Esophagus muscularis mucosa (tissue), 4 donors: ENCODE measurements around the gene NPFF. TPM values are rescaled to one million over a fixed set of nuclear protein-coding genes. Genes with fewer than 3 reads are reported as not detected.

Experiments
- DNase-seq: peaks from one replicate; pipeline ENCODE4 v3.0.0-alpha.2; 2017; ENCODE audit errors: extremely low spot score
- H3K27ac ChIP-seq, 4 donors: fragments of 200-600 bp; sonication (generic); replicated peaks in 1 of 4; 1 replicate in 3 of 4; 2 replicates in 1 of 4; pipeline ENCODE4 v1.5.1; 2016 to 2019; ENCODE audit warnings: mild to moderate bottlenecking in 1 of 4
- H3K27me3 ChIP-seq, 4 donors: fragments of 200-600 bp; sonication (generic); one replicate each; pipeline versions ENCODE4 v1.5.1 to v1.6.0; 2016 to 2019
- H3K36me3 ChIP-seq, 4 donors: fragments of 200-600 bp; sonication (generic); one replicate each; pipeline ENCODE4 v1.5.1; 2016 to 2019
- H3K4me1 ChIP-seq, 4 donors: fragments of 200-600 bp; sonication (generic); one replicate each; pipeline ENCODE4 v1.5.1; 2016 to 2019
- H3K4me3 ChIP-seq, 4 donors: fragments of 200-600 bp; sonication (generic); 1 replicate in 2 of 4; 2 replicates in 2 of 4; pipeline ENCODE4 v1.5.1; 2016 to 2019; ENCODE audit warnings: mild to moderate bottlenecking in 4 of 4, moderate library complexity in 1 of 4
- H3K9me3 ChIP-seq, 4 donors: fragments of 200-600 bp; sonication (generic); 1 replicate in 3 of 4; 2 replicates in 1 of 4; pipeline ENCODE4 v1.5.1; 2016 to 2019
- CTCF ChIP-seq, 3 experiments: fragments of 200-600 bp in 2 of 3; fragments of 450-650 bp in 1 of 3; sonication (generic) in 2 of 3; IDR thresholded peaks; one replicate each; pipeline ENCODE4 v1.5.1; 2017 to 2019; ENCODE audit warnings: antibody characterized with exemption in 3 of 3, mild to moderate bottlenecking in 2 of 3, moderate library complexity in 1 of 3
- EP300 ChIP-seq: sonication (generic); formaldehyde crosslinking; IDR thresholded peaks from one replicate; pipeline ENCODE4 v1.6.1; 2017; ENCODE audit warnings: antibody characterized with exemption
- POLR2A ChIP-seq: fragments of 450-650 bp; IDR thresholded peaks from one replicate; pipeline ENCODE4 v1.6.1; 2017; ENCODE audit warnings: antibody characterized with exemption, moderate library complexity, mild to moderate bottlenecking, low read depth
- POLR2AphosphoS5 ChIP-seq, 2 donors: sonication (generic); formaldehyde crosslinking; IDR thresholded peaks; one replicate each; pipeline ENCODE4 v1.6.1; 2017; ENCODE audit warnings: antibody characterized with exemption in 2 of 2
- WGBS: methylation state at CpG from one replicate; pipeline ENCODE4 v1.1.5; 2018; 5-methylcytosine and 5-hydroxymethylcytosine counted together
- intact Hi-C: fragments of 100-400 bp; cut with DNase I; formaldehyde crosslinking; loops from one replicate; pipeline ENCODE4 v1.15.1; 2023
- total RNA-seq, 4 donors: library from RNA; depleted of rRNA; stranded (reverse); fragments of >200 nt; gene quantifications; one replicate each; pipeline versions ENCODE4 v1.1.0 to v1.2.1, GENCODE V29; 2016

NPFF gene
- total RNA-seq, 4 donors from 2014 or later: not detected

GRCh38 chr12:53500776-53501614 is 6.3 kb downstream of the NPFF start, which contains the start of gene TARBP2:
Gene TARBP2 (plus strand): TSS chr12:53501283. CDS start chr12:53501409, 126 bp downstream.
- H3K36me3 ChIP-seq: peaks cover 0 to 28% (median 18%) of the 10 kb centered on the region in 4 donors
- WGBS: 0% methylated on average over 30 of the region's 74 CpGs
- H3K9me3 ChIP-seq: no peaks in the 10 kb centered on the region
- no peak for TF ChIP-seq EP300
- TF ChIP-seq POLR2AphosphoS5 (IDR thresholded peaks at IDR 0.05): peak; percentile 83 to 85
- TF ChIP-seq CTCF (IDR thresholded peaks at IDR 0.05): peak in 1 of 3 experiments; percentile 13
- intact Hi-C loops: no loop called here
- peak; percentile 100 for DNase-seq
- H3K4me1 ChIP-seq: peaks cover 29 to 79% (median 62%) of the 10 kb centered on the region in 4 donors
- peak within 1 kb of the TSS; percentile 74 to 82 (median 79) for H3K4me3 ChIP-seq
- no peaks in the 10 kb centered on the region for H3K27me3 ChIP-seq
- peak within 1 kb of the TSS; percentile 97 to 99 (median 98) for H3K27ac ChIP-seq

DNA sequence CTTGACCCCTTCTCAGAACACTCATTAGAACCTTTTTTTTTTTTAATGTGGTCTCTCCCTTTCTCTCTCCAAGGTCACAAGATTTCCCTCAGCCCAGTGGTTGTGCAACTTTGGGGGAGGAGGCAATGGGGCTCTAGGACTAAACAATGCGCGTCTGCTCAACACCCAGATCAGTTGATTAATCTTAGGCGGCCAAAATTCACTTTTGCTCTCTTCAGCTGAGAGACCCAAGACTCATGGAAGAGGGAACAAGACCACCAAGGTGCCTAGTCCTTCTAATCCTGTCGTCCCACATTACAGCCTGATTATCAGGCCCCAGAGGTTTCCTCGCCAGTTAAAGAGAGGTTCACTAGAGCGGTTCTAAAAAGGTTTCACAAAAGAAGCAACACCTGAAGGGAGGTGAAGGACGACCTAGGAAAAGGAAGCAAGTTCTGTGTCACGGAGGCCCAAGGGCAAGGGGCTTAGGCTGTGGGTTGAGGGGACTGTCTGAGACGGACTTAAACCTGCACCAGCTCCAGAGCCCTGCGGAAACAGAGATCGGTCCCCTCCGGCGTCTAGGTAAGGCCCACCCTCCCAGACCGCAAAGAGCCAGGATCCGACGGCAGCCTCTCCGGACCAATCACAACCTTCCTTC is 7.0 kb downstream of the NPFF start:
- Histone ChIP-seq H3K27ac (peak overlapping the region; percentile 97 to 99 (median 98)), H3K36me3 (peaks cover 0 to 21% (median 11%) of the 10 kb centered on the region in 4 donors), H3K4me3 (peak overlapping the region; percentile 74 to 82 (median 79)), H3K27me3 (no peaks in the 10 kb centered on the region), H3K9me3 (no peaks in the 10 kb centered on the region), H3K4me1 (peaks cover 33 to 82% (median 66%) of the 10 kb centered on the region in 4 donors)
- intact Hi-C loops: no loop called here
- TF ChIP-seq POLR2A (peak; percentile 96), POLR2AphosphoS5 (IDR thresholded peaks at IDR 0.05) (peak; percentile 89 to 99), CTCF (IDR thresholded peaks at IDR 0.05) (no peak)
- 3% methylated on average over 16 of the region's 17 CpGs for WGBS
- no peak for DNase-seq

GRCh38 chr12:53499266-53500141 is 7.8 kb downstream of the NPFF start, which contains the start of gene MAP3K12:
Gene MAP3K12 (minus strand): TSS chr12:53499458. CDS start chr12:53487391, 12,067 bp downstream.
- Histone ChIP-seq H3K27ac (peak within 1 kb of the TSS; percentile 97 to 99 (median 98)), H3K36me3 (peaks cover 0 to 13% (median 6%) of the 10 kb centered on the region in 4 donors), H3K27me3 (no peaks in the 10 kb centered on the region), H3K4me1 (peaks cover 33 to 75% (median 64%) of the 10 kb centered on the region in 4 donors), H3K9me3 (no peaks in the 10 kb centered on the region), H3K4me3 (peak within 1 kb of the TSS; percentile 74 to 82 (median 79))
- TF ChIP-seq POLR2A: no peak
- no peak for TF ChIP-seq EP300
- no peak for TF ChIP-seq CTCF (IDR thresholded peaks at IDR 0.05)
- peak; percentile 32 to 66 for TF ChIP-seq POLR2AphosphoS5 (IDR thresholded peaks at IDR 0.05)
- intact Hi-C loops: no loop called here
- WGBS: under 1% methylated on average over 33 of the region's 51 CpGs
- peak; percentile 94 for DNase-seq

DNA sequence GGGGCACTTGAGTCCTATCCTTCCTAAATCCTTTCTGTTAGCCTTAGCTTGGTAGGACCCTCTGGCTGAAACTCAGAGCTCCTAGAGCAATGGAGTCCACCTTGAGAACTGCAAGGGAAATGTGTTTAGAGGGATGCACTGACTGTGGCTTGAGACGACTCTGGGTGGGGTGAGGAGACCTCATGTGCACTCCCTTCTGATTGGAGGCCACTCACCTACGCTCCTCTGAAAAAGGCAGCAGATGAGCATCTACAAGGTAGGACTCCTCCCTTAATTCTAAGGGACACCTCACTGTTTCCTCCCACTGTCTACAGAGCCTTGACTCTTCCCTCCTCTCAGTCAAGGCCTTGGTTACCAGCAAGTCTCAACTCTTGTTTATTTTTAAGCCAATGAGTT is 9.1 kb downstream of the NPFF start:
- Histone ChIP-seq H3K36me3 (peaks cover 0 to 3% (median 1%) of the 10 kb centered on the region in 4 donors), H3K9me3 (no peaks in the 10 kb centered on the region), H3K27ac (peak overlapping the region; percentile 97 to 99 (median 98)), H3K4me1 (peaks cover 43 to 81% (median 74%) of the 10 kb centered on the region in 4 donors), H3K4me3 (peak overlapping the region in 3 of 4 donors; percentile 74 to 81 (median 77)), H3K27me3 (no peaks in the 10 kb centered on the region)
- intact Hi-C loops: no loop called here
- 82% methylated on average over 2 of the region's 2 CpGs for WGBS
- DNase-seq: no peak
- TF ChIP-seq CTCF (IDR thresholded peaks at IDR 0.05) (no peak), EP300 (no peak), POLR2A (no peak)
